ENCODE data around the gene PCGF1. TPM values are rescaled to one million over a fixed set of nuclear protein-coding genes. Genes with fewer than 3 reads are reported as not detected.

Gene PCGF1
- total RNA-seq, 1 donor: 23.7 TPM

- DNase-seq (ENCODE audit: low read depth): peak; percentile 100
- H3K4me3 ChIP-seq (ENCODE audit: low read depth, low read length): peak within 1 kb of the TSS; percentile 79
- no peak for TF ChIP-seq CTCF (IDR thresholded peaks at IDR 0.05; ENCODE audit: insufficient read depth, low read depth, low read length)
These were observed 49.2 kb downstream of the PCGF1 start, which contains the start of gene WBP1 for GRCh38 chr2:74458132-74458937. WBP1 (plus strand) TSS chr2:74458438; CDS start chr2:74458603, 165 bp downstream.

- no peak for TF ChIP-seq CTCF (IDR thresholded peaks at IDR 0.05; ENCODE audit: insufficient read depth, low read depth, low read length)
- no peak for DNase-seq (ENCODE audit: low read depth)
- peak overlapping the region; percentile 79 for H3K4me3 ChIP-seq (ENCODE audit: low read depth, low read length)
These were observed 49.9 kb downstream of the PCGF1 start for GRCh38 chr2:74457549-74458131.

GRCh38 chr2:74457129-74457548, 50.4 kb downstream of the PCGF1 start:
- TF ChIP-seq CTCF (IDR thresholded peaks at IDR 0.05; ENCODE audit: insufficient read depth, low read depth, low read length): no peak
- no peak for DNase-seq (ENCODE audit: low read depth)
- peak overlapping the region; percentile 79 for H3K4me3 ChIP-seq (ENCODE audit: low read depth, low read length)

Other genes with a start within 250 kb of the PCGF1 start
- under 0.01 and 0.32 TPM in 2 replicates for gene SLC4A5, start 164.3 kb downstream of the PCGF1 start, total RNA-seq
- 136 and 153 TPM in 2 replicates for gene DCTN1, start 127.4 kb downstream of the PCGF1 start, total RNA-seq
- 0.86 and 1.3 TPM in 2 replicates for gene C2orf81, start 86.1 kb downstream of the PCGF1 start, total RNA-seq
- 28.9 and 43.8 TPM in 2 replicates for gene WDR54, start 86.0 kb downstream of the PCGF1 start, total RNA-seq
- gene RTKN, start 65.8 kb downstream of the PCGF1 start, total RNA-seq: 17.4 and 18.1 TPM in 2 replicates
- gene INO80B, start 52.6 kb downstream of the PCGF1 start, total RNA-seq: 10.0 and 11.7 TPM in 2 replicates
- 45.4 and 50.5 TPM in 2 replicates for gene WBP1, start 49.3 kb downstream of the PCGF1 start, total RNA-seq
- 52.2 and 62.2 TPM in 2 replicates for gene MOGS, start 42.3 kb downstream of the PCGF1 start, total RNA-seq
- 21.2 and 23.5 TPM in 2 replicates for gene MRPL53, start 35.0 kb downstream of the PCGF1 start, total RNA-seq
- gene CCDC142, start 24.7 kb downstream of the PCGF1 start, total RNA-seq: 27.2 and 29.6 TPM in 2 replicates
- 8.6 and 14.8 TPM in 2 replicates for gene TTC31, start 24.6 kb downstream of the PCGF1 start, total RNA-seq
- 1.3 and 2.9 TPM in 2 replicates for gene LBX2, start 8.1 kb downstream of the PCGF1 start, total RNA-seq
- gene TLX2, start 6.8 kb upstream of the PCGF1 start, total RNA-seq: not detected in 2 replicates
- not detected in 2 replicates for gene DQX1, start 18.5 kb upstream of the PCGF1 start, total RNA-seq
- gene AUP1, start 22.0 kb upstream of the PCGF1 start, total RNA-seq: 60.2 and 68.2 TPM in 2 replicates
- 36.7 and 40.2 TPM in 2 replicates for gene HTRA2, start 22.2 kb upstream of the PCGF1 start, total RNA-seq
- 9.9 and 10.6 TPM in 2 replicates for gene LOXL3, start 46.2 kb upstream of the PCGF1 start, total RNA-seq
- 9.9 and 20.0 TPM in 2 replicates for gene DOK1, start 47.0 kb upstream of the PCGF1 start, total RNA-seq
- not detected in 2 replicates for gene M1AP, start 140.6 kb upstream of the PCGF1 start, total RNA-seq
- 5.6 and 7.7 TPM in 2 replicates for gene SEMA4F, start 146.6 kb upstream of the PCGF1 start, total RNA-seq

Data from fibroblast of villous mesenchyme (primary cell).